KG1 (cell line): ENCODE data around the gene ZNF526.

ENCODE experiments used
- DNase-seq: peaks from one replicate; lab custom pipeline; 2025; lab: John Stamatoyannopoulos, UW

ZNF526 gene

GRCh38 chr19:42219812-42220750 lies at the start of gene ZNF526:
TSS of gene ZNF526 (plus strand) at chr19:42220312. CDS start at chr19:42224404, 4,092 bp downstream.
- DNase-seq = peak; percentile 89

GRCh38 chr19:42170715-42171114 lies 49.4 kb upstream of the ZNF526 start:
- no peak for DNase-seq

GRCh38 chr19:42172261-42172660 lies 47.9 kb upstream of the ZNF526 start:
- no peak for DNase-seq

DNA sequence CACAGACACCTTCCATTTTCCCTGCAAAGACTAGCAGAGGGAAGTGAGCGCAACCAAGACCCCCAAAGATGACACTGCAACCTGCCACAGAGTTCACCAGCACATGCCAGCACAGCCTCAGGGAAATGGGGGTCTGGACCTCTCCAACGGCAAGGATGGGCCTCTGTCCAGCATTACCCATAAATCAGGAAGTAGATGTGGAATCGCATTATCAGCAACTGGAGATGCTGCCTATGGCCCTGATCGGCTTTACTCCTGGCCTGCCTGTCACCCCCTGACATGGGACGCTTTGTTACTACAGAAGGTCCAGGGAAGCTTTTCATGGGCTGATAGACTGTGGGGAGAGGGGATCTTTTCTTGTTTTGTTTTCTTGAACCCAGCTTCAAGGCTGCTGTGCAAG lies 46.4 kb upstream of the ZNF526 start:
- DNase-seq = no peak

- DNase-seq = no peak
These were observed 45.9 kb upstream of the ZNF526 start for GRCh38 chr19:42174188-42174587.

DNA sequence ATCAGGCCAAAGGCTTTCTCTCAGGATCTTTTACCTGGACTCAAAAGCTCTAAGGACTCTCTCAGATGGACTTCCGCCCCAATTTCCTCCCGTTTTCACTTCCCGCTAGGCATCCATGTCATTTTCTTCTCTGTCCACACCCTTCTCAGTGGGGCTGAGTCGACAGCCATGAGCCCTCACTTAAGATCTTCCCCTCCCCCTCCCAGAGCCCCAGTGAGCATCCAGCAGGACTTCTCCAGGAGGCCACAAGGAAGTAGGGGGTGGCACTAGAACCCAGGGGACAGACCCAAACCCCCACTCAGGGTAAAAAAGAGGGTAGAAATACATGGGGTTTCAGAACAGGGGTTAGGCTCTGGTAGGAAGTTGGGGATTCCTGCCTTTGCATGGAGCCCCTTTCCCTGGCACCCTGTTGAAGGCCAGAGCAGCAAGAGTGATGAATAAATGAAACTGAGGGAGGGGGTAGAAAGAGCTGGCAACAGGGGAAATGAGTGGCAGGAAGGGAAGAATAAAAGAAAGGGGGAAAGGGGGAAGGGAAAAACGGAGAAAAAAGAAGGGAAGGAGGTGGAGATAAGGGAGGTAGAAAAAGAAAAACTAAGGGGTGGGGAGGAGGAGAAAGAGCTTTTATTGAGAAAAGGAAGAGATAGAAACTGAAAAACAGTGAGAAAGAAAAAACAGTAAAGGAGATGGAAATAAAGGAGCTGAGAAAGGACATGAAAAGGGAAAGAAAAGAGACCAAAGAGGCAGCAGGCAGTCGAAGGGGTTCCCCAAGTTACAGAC lies 45.0 kb upstream of the ZNF526 start:
- no peak for DNase-seq

GRCh38 chr19:42175952-42176648 lies 44.0 kb upstream of the ZNF526 start:
- DNase-seq = no peak

DNA sequence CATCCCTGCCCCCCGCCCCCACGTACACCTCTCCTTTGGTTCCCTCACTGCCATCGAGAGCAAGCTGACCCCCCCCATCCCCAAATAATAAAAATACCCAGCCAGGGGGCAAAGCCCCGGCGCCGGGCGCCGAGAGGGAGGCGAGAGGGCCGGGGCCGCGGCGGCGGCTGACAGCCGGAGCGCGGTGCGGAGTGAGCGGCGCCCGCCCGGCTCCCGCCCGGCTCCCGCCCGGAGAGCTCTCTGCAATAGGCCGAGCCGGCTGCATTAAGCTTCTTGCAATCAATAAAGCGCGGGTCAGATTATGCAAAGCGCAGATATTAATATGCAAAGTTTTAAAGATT lies 43.5 kb upstream of the ZNF526 start:
- DNase-seq = no peak

DNA sequence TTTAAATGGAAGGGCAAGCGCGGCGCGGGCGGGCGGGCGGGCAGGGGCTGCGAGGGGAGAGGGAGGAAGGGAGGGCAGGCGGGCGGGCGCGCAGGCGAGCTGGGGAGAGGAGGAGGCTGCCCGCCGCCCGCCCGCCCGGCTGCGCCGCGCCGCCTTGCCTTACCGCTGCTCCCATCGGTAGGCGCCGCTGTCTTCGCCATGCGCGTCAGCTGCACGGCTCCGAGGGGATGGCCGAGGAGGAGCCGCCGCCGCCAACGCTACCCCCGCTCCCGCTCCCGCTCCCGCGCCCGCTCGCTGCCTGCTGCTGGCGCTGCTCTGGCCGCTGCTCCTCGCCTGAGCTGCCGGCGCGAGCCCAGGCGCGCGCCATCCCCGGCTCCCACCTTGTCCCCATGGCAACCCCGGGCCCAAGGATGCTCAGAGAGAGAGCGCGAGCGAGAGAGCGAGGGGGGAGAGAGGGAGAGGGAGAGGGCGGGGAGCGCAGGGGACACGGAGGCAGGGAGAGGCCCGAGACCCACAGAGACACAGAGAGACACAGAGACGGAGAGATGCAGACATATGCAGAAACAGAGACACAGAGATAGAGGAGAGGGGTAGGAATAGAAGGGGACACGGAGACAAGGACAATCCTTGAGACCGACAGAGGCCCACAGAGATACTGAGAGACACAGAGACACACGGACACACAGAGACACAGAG lies 43.0 kb upstream of the ZNF526 start:
- DNase-seq = no peak

- DNase-seq = no peak
These were observed 42.5 kb upstream of the ZNF526 start for GRCh38 chr19:42177686-42178019.

DNA sequence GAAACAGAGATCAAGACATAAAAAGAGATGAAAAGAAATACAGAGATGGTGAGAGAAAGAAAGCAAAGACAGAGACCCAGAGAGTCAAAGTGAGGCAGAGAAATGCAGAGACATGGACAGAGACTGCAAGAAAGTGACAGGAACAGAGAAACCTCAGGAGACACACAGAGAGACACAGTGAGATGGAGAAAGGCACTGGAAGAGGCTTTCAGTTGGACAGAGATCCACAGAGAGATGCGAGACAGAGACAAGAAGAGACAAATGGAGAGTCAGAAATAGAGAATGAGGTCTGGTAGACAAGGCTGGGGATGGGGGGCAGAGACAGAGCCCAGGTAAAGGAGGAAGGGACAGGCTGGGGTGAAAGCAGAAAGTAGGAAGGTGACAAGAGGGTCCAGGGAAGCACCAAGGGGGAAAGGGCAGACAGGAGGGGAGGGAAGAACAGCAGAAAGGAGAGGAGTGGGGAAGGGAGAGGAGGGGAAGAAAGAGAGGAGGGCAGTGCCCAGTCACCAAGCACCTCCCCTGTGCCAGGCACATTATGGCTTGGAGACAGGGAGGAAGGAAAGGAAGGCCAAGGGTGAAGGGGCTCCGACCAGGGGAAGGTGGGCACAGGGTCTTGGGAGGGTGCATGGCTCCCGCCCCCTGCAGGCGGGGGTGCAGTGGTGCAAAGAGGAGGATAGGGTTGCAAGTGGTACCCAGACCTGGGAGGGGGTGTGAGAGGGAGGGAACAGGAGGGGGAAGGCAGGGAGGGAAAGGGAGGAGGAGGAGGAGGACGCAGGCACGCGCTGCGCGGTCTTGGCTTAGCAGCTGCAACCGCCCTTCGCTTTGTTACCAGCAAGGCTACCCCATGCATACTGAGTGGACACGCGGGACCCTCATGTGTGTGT lies 41.1 kb upstream of the ZNF526 start:
- no peak for DNase-seq

DNA sequence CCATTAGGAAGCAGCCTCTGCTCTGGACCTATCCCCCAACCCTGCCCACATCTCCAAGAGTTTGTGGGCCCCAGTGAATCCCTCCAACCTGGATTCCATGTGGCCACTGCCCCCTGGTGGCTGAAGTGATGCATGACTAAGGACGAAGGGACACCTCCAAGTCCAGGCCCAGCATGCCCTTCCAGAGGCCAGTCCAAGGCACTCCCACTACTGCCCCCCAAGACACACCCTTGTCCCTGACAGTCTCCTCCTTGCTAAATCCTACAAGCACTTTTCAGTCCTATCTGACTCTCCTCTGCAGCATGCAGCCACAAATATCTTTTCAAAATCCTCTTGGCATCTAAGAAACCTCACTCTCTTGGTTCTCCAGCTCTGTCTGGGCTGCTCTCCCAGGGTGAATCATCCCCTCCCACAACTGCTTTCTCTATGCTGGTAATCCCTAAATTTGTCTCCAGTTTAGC lies 35.7 kb upstream of the ZNF526 start:
- DNase-seq = no peak

GRCh38 chr19:42185277-42185676 lies 34.8 kb upstream of the ZNF526 start:
- peak; percentile 9 for DNase-seq

DNA sequence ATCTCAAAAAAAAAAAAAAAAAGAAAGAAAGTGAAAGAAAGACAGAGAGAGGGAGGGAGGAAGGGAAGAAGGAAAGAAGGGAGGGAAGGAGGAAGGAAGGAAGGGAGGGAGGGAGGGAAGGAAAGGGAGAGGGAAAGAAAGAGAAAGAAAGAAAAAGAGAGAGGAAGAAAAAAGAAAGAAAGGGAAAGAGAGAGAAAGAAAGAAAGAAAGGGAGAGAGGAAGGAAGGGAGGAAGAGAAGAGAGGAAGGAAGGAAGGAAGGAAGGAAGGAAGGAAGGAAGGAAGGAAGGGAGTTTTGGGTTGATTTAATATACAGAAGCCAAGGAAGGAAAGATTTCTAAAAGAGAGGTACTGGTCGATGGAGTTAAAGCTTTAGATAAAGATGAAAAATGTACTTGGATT lies 31.4 kb upstream of the ZNF526 start:
- no peak for DNase-seq

- DNase-seq = no peak
These were observed 31.0 kb upstream of the ZNF526 start for GRCh38 chr19:42189133-42189532.

DNA sequence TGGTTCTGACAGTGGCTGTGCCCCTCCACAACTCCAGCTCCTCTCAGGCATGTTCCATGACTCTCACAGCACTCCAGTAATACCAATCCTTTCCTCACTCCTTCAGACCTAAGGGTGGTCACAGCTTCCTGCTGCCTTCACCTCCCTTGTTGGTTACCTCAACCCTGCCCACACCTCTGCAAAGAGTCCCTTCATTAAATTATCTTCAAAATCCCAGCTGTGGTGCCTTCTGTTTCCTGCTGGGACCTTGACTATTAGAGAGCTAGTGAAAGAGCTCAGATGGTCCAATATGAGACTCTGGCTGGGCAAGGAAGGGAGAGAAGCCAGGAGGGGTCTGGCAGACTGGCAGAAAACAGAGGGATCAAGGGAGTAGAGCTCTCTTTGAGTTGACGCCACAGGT lies 28.8 kb upstream of the ZNF526 start:
- no peak for DNase-seq

DNA sequence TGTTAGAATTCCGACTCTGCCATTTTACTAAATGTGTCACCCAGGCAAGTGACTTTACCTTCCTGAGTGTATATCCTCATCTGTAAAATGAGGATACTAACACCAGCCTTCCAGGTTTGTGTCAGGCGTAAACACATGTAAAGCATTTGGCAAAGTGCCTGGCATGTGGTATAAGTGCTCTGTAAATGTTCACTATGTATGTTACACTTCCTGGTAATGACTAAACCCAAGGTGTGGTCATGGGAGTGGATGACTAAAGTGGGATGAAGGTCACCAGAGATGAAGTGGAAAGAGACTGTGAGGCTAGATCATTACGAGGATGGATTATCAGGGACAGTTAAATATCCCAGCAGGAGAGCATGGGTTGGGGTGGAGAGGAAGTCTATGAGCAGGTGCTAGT lies 28.3 kb upstream of the ZNF526 start:
- DNase-seq = no peak

DNA sequence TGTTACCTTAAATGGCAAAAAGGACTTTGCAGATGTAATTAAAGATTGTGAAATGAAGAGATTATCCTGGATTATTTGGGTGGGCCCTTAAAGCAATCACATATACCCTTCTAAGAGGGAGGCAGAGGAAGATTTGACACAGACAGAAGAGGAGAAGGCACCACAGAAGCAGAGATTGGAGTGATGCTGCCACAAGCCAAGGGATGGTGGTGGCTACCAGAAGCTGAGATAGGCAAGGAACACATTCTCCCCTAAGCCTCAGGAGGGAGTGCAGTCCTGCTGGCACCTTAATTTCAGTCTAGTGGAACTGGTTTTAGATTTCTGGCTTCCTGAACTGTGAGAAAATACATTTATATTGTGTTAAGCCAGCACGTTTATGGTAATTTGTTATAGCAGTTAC lies 26.8 kb upstream of the ZNF526 start:
- DNase-seq = no peak

DNA sequence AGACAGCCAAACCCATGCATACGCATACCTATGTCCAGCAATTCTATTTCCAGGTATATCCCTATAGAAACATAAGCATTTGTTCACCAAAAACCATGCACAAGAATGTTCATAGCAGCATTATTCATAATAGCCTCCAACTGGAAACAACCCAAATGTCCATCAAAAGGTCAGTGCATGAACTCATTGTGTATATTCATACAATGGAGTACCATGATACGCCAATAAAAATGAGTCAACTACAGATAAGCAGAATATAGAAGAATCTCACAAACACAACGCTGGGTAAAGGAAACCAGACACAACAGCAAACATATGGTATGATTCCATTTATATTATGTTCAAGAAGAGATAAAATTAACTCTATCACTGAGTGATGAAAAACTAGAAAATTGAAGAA lies 26.4 kb upstream of the ZNF526 start:
- DNase-seq = no peak

DNA sequence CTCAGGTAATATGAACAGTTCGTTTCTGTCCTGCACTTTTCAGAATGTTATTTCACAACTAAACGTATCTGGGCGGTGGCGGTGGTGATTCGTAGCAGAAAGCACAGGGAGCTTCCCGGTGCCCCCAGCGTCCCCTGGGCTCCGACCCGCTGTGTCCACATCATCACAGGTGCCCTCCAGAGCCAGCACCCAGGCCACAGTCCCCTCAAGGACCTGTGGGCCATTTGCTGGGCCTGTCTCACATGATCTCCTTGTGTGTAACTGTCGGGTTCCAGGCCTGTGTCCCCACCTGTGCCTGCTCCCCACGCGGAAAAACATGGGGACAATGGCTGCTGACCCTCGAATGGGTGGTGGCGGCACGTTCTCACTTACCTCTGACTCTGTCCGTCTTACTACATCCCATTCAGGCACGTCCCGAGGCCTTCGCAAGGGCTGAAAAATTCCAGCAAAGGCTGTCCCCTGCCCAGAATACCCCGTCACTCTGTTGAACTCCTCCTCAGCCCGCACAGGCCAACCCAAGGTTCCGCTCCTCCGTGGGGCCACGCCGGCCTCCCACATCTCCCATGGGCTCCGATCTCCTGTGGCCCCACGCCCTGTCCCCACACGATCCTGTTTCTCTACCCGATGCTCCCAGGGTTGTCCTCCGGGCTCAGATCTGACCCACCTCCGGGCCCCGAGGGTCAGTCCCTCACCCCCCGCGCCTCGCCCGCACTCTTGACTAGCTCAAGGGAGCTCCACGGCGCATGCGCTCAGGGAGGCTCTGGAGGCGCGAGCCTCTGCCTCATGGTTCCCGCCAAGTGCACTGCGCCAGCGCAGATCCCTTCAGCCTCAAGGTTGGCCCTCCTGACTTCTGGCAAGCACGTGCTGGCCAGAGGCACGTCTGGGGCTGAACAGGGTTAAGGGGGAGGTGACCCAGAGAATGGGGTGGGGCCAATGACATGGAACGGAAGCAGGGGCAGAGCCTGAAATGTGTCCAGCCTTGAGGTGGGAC lies 23.8 kb upstream of the ZNF526 start:
- DNase-seq = no peak
